ACHN (cell line): ENCODE measurements around the gene IZUMO4.

ENCODE experiments used
- DNase-seq: peaks from one replicate; pipeline ENCODE4 v3.0.0-alpha.2; 2015
- in situ Hi-C: cut with HindIII; loops from 2 replicates; pipeline ENCODE4 v1.10.0; 2017; ENCODE audit warnings: low sequenced_read_pairs, low pct_ligation_motif_present, low pct_unique_long_range_greater_than_20kb

The IZUMO4 gene

GRCh38 chr19:2097886-2098327 is 1.2 kb downstream of the IZUMO4 start:
- DNase-seq = no peak
- in situ Hi-C loops = no loop called here

- in situ Hi-C loops = no loop called here
- DNase-seq = no peak
Measured at GRCh38 chr19:2099054-2099501, 2.4 kb downstream of the IZUMO4 start.

GRCh38 chr19:2099937-2100718 is 3.4 kb downstream of the IZUMO4 start:
- in situ Hi-C loops = no loop called here
- no peak for DNase-seq

- in situ Hi-C loops = no loop called here
- DNase-seq = no peak
Measured at GRCh38 chr19:2100719-2101061, 4.0 kb downstream of the IZUMO4 start.

- in situ Hi-C loops = no loop called here
- no peak for DNase-seq
Measured at GRCh38 chr19:2101417-2102335, 5.0 kb downstream of the IZUMO4 start.

GRCh38 chr19:2103045-2103707 is 6.5 kb downstream of the IZUMO4 start:
- DNase-seq = no peak
- in situ Hi-C loops = no loop called here

- no peak for DNase-seq
- in situ Hi-C loops = no loop called here
Measured at GRCh38 chr19:2108251-2109016, 11.7 kb downstream of the IZUMO4 start.

GRCh38 chr19:2109046-2109864 is 12.5 kb downstream of the IZUMO4 start:
- in situ Hi-C loops = no loop called here
- DNase-seq = no peak

- no peak for DNase-seq
- in situ Hi-C loops = no loop called here
Measured at GRCh38 chr19:2110822-2111221, 14.1 kb downstream of the IZUMO4 start.

- no peak for DNase-seq
- in situ Hi-C loops = no loop called here
Measured at GRCh38 chr19:2111425-2111824, 14.7 kb downstream of the IZUMO4 start.

GRCh38 chr19:2111886-2112285 is 15.2 kb downstream of the IZUMO4 start:
- no peak for DNase-seq
- in situ Hi-C loops = no loop called here

- in situ Hi-C loops = no loop called here
- no peak for DNase-seq
Measured at GRCh38 chr19:2112516-2113320, 16.0 kb downstream of the IZUMO4 start.

GRCh38 chr19:2113439-2114211 is 16.9 kb downstream of the IZUMO4 start:
- in situ Hi-C loops = no loop called here
- DNase-seq = no peak

GRCh38 chr19:2114218-2114617 is 17.5 kb downstream of the IZUMO4 start:
- DNase-seq = no peak
- in situ Hi-C loops = no loop called here

GRCh38 chr19:2114821-2115220 is 18.1 kb downstream of the IZUMO4 start:
- in situ Hi-C loops = no loop called here
- no peak for DNase-seq

GRCh38 chr19:2115324-2115723 is 18.6 kb downstream of the IZUMO4 start:
- in situ Hi-C loops = no loop called here
- DNase-seq = no peak
